Thoracic aorta (tissue), 2 donors: ENCODE measurements around the gene RHBDD2. TPM values are rescaled to one million over a fixed set of nuclear protein-coding genes. Genes with fewer than 3 reads are reported as not detected.

Experiments used
- ATAC-seq: fragments of 150-250 bp; one replicate; pipeline ENCODE4 v1.8.0; 2017; ENCODE audit warnings: low read depth; ENCODE audit not compliant: insufficient number of reproducible peaks, low FRiP score
- DNase-seq: peaks from one replicate; pipeline ENCODE4 v3.0.0-alpha.2; 2020; ENCODE audit warnings: low spot score
- H3K27ac ChIP-seq, 2 donors: fragments of 200-600 bp; sonication (generic); 1 replicate in 1 of 2; 2 replicates in 1 of 2; pipeline ENCODE4 v1.5.1; 2016; ENCODE audit warnings: mild to moderate bottlenecking in 2 of 2, moderate library complexity in 2 of 2
- H3K27me3 ChIP-seq: fragments of 200-600 bp; sonication (generic); replicated peaks from 2 replicates; pipeline ENCODE4 v1.6.0; 2016; ENCODE audit warnings: mild to moderate bottlenecking; ENCODE audit not compliant: insufficient read depth
- H3K36me3 ChIP-seq: fragments of 200-600 bp; sonication (generic); one replicate; pipeline ENCODE4 v1.5.1; 2016
- H3K4me1 ChIP-seq, 2 donors: fragments of 200-600 bp; sonication (generic); 1 replicate in 1 of 2; 2 replicates in 1 of 2; pipeline versions ENCODE4 v1.5.1 to v1.6.0; 2016; ENCODE audit warnings: low read depth in 2 of 2, mild to moderate bottlenecking in 1 of 2; ENCODE audit not compliant: control insufficient read depth in 1 of 2
- H3K4me3 ChIP-seq: fragments of 200-600 bp; sonication (generic); 2 replicates; pipeline ENCODE4 v1.5.1; 2016; ENCODE audit warnings: mild to moderate bottlenecking
- H3K9me3 ChIP-seq: fragments of 200-600 bp; sonication (generic); 2 replicates; pipeline ENCODE4 v1.5.1; 2016
- total RNA-seq, 2 donors: library from RNA; depleted of rRNA; stranded (reverse); fragments of >200 nt; gene quantifications; one replicate each; pipeline versions ENCODE4 v1.1.0 to v1.2.3, GENCODE V29; 2016
- TF ChIP-seq, protein P1 (sequence below): fragments of 200-600 bp; sonication (generic); IDR thresholded peaks from one replicate; pipeline ENCODE4 v1.5.1; 2019; ENCODE audit warnings: antibody characterized with exemption

The RHBDD2 gene
- total RNA-seq, 2 donors from 2014 or later: 36.5 to 52.4 TPM

DNA sequence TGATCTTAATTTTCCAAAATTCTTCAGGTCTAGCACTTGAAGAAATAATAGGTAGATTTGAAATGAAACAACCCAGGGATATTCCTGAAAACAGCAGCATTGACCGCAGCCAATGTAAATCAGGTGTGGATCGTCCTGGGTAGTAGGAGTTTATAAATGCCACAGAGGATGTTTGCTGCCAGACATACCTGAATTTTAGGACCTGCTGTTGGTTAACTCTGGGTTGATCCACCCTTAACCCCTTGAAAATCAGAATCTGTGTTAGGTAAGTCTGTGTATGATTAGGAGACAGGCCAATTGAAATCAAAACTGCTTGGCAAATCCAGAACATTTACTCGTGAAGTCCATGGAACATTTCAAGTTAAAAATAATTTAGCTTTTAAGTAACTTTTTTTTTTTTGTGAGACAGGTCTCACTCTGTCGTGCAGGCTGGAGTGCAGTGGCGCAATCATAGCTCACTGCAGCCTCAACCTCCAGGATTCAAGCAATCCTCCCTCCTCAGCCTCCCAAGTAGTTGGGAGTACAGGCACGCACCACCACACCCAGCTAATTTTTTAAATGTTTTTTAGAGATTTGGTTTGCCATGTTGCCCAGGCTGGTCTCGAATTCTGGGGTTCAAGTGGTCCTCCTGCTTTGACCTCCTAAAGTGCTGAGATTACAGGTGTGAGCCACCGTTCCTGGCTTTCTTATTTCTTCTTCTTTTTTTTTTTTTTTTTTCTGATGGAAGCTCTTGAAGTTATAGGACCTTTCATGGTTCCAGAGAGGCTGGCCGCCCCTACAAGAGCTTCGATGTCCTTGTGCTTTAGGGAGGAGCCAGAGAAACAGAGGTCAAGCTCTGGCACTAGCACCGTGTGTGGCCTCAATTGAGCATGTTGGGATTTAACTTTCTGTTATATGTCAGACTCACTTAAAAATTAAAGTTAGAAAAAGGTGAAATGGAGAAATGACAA, 38.1 kb downstream of the RHBDD2 start:
- Histone ChIP-seq H3K27me3 (no peaks in the 10 kb centered on the region), H3K4me3 (peak overlapping the region; percentile 94), H3K36me3 (peaks cover 2% of the 10 kb centered on the region), H3K27ac (peak overlapping the region; percentile 53 to 85), H3K9me3 (no peaks in the 10 kb centered on the region), H3K4me1 (peaks cover 24 to 39% of the 10 kb centered on the region in 2 donors)
- DNase-seq (no peak), ATAC-seq (no peak)
- TF ChIP-seq, protein P1, sequence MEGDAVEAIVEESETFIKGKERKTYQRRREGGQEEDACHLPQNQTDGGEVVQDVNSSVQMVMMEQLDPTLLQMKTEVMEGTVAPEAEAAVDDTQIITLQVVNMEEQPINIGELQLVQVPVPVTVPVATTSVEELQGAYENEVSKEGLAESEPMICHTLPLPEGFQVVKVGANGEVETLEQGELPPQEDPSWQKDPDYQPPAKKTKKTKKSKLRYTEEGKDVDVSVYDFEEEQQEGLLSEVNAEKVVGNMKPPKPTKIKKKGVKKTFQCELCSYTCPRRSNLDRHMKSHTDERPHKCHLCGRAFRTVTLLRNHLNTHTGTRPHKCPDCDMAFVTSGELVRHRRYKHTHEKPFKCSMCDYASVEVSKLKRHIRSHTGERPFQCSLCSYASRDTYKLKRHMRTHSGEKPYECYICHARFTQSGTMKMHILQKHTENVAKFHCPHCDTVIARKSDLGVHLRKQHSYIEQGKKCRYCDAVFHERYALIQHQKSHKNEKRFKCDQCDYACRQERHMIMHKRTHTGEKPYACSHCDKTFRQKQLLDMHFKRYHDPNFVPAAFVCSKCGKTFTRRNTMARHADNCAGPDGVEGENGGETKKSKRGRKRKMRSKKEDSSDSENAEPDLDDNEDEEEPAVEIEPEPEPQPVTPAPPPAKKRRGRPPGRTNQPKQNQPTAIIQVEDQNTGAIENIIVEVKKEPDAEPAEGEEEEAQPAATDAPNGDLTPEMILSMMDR: no peak

DNA sequence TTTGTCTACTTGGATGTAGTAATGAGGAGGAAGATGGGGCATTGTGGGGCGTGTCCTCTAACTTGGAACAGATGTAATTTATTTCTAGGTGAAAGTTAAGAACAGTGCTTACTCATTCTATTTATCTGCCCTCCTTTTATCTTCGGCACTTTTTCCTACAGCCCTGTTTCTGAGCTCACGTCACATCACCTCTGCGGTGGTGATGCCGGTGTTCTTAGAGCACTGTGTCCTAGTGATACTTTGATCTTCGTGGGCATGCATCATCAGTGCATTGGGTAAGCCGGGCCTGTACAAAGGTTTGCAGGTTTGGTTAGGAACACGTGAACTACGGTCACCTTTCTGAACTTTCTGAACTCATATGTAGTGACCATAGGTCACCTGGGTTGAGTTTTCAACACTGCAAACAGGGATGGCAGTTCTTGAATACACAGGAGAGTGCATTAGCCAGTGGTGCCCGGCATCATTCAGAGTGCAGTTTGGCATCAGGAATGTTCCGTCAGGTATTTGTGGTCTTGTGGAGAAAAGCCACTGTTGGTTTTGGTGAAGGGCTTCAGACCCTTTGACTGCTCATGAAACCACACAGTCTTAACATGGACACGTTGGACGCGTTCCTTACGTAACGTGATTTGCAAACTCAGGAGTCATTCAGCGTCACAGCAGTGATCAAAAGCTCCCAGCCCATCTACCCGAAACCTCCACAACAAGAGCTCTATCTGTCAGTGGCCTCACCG, 41.8 kb downstream of the RHBDD2 start:
- DNase-seq (no peak), ATAC-seq (no peak)
- Histone ChIP-seq H3K4me1 (peaks cover 18 to 31% of the 10 kb centered on the region in 2 donors), H3K36me3 (peaks cover 2% of the 10 kb centered on the region), H3K4me3 (no peak overlapping the region), H3K27me3 (no peaks in the 10 kb centered on the region), H3K9me3 (no peaks in the 10 kb centered on the region), H3K27ac (no peak overlapping the region)
- TF ChIP-seq, protein P1: no peak

DNA sequence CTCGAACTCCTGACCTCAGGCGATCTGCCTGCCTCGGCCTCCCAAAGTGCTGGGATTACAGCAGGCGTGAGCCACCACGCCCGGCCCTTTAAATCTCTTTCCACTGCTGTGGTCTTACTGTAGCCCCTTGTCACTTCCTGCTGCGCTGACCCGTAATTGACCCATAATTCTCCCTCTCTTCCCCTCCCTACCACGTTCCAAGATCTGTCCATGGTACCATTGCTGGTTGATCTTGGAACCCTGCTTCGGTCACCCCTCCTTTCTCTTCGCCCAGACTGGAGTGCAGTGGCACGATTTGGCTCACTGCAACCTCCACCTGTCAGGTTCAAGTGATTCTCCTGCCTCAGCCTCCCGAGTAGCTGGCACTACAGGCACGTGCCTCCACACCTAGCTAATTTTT, 42.6 kb downstream of the RHBDD2 start:
- Histone ChIP-seq H3K4me3 (no peak overlapping the region), H3K27me3 (no peaks in the 10 kb centered on the region), H3K27ac (no peak overlapping the region), H3K36me3 (peaks cover 2% of the 10 kb centered on the region), H3K4me1 (peaks cover 16 to 31% of the 10 kb centered on the region in 2 donors), H3K9me3 (no peaks in the 10 kb centered on the region)
- DNase-seq (no peak), ATAC-seq (no peak)
- TF ChIP-seq, protein P1: no peak

DNA sequence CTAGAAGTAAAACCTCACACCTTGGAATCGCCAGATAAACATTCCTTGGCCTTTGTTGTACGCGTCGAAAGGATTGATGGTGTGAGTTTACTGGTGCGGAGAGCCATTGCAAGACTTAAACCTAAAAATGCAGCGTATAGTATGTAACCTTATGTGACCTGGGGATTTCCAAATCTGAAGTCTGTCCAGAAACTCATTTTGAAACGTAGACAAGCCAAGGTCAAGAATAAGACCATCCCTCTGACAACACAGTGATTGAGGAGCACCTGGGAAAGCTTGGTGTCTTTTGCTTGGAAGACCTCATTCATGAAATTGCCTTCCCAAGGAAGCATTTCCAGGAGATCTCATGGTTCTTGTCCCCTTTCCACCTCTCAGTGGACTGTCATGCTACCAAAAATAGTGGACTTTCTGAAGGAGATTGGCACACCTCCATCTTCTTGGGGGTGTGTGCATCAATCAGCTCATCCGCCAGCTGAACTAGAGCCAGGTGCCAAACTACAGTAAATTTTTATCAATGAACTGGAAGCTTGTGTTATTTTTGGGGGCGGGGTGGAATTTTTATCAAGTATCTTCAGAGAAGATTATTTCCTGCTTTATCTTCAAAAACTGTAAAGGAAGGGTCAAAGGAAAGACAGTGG, 44.3 kb downstream of the RHBDD2 start:
- Histone ChIP-seq H3K9me3 (no peaks in the 10 kb centered on the region), H3K4me3 (no peak overlapping the region), H3K27ac (no peak overlapping the region), H3K27me3 (no peaks in the 10 kb centered on the region), H3K36me3 (peaks cover 2% of the 10 kb centered on the region), H3K4me1 (peaks cover 4 to 15% of the 10 kb centered on the region in 2 donors)
- ATAC-seq (no peak), DNase-seq (no peak)
- TF ChIP-seq, protein P1: no peak

DNA sequence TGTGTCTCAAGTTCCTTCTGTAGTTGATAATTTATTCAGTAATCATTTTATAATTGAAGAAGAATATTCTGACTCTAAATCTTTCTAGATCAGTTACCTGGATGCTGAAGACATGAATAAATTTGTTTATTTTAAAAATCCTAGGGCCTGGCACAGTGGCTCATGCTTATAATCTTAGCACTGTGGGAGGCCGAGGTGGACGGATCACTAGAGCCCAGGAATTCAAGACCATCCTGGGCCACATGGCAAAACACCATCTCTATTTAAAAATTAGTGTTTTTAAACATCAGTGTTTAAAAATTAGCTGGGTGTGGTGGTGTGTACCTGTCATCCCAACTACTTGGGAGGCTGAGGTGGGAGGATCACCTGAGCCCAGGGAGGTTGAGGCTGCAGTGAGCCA, 45.4 kb downstream of the RHBDD2 start:
- Histone ChIP-seq H3K4me1 (peaks cover 4 to 10% of the 10 kb centered on the region in 2 donors), H3K27me3 (no peaks in the 10 kb centered on the region), H3K27ac (no peak overlapping the region), H3K36me3 (peaks cover 2% of the 10 kb centered on the region), H3K4me3 (no peak overlapping the region), H3K9me3 (no peaks in the 10 kb centered on the region)
- DNase-seq (no peak), ATAC-seq (no peak)
- TF ChIP-seq, protein P1: no peak
